MCF 10A (cell line): ENCODE data around the gene UBE2K. TPM values are rescaled to one million over a fixed set of nuclear protein-coding genes. Genes with fewer than 3 reads are reported as not detected.
"Not testable (repeated sequence)": the region's sequence is repeated elsewhere in the genome, so short reads cannot be mapped to it uniquely, and the experiment has no call there.

Experiments used
- BruUV-seq: library from RNA; stranded (reverse); fragments of 400-500 nt; replicated peaks from 2 replicates; lab custom pipeline; 2021; lab: Mats Ljungman, UMichigan
- CTCF ChIA-PET: fragments of 300-600 bp; sonication (Branson Sonifier 250); formaldehyde crosslinking; extraction: SDS; loops from one replicate; lab custom pipeline; 2021; ENCODE audit warnings: antibody characterized with exemption, inconsistent platforms; lab: Yijun Ruan, JAX
- POLR2A ChIA-PET: fragments of 300-600, 350-650 bp; sonication (Branson Sonifier 250); formaldehyde crosslinking; extraction: SDS; loops from one replicate; lab custom pipeline; 2020; ENCODE audit warnings: antibody characterized with exemption, inconsistent platforms; lab: Yijun Ruan, JAX
- DNase-seq: peaks from one replicate; pipeline ENCODE4 v3.0.0-alpha.2; 2018; ENCODE audit not compliant: unreplicated experiment
- H3K27ac Mint-ChIP-seq: one replicate; pipeline ENCODE4 v1.8.0; 2022; ENCODE audit warnings: mild to moderate bottlenecking, low read depth, mixed read lengths; ENCODE audit not compliant: unreplicated experiment
- H3K27me3 Mint-ChIP-seq: one replicate; pipeline ENCODE4 v1.8.0; 2022; ENCODE audit warnings: mixed read lengths; ENCODE audit not compliant: insufficient read depth, unreplicated experiment
- H3K36me3 Mint-ChIP-seq: one replicate; pipeline ENCODE4 v1.8.0; 2022; ENCODE audit warnings: mild to moderate bottlenecking, moderate library complexity, mixed read lengths; ENCODE audit not compliant: insufficient read depth, unreplicated experiment
- H3K4me1 Mint-ChIP-seq: one replicate; pipeline ENCODE4 v1.8.0; 2022; ENCODE audit warnings: mixed read lengths; ENCODE audit not compliant: insufficient read depth, unreplicated experiment
- H3K4me3 Mint-ChIP-seq: one replicate; pipeline ENCODE4 v1.8.0; 2022; ENCODE audit warnings: mild to moderate bottlenecking, moderate library complexity, mixed read lengths; ENCODE audit not compliant: unreplicated experiment
- H3K9me3 Mint-ChIP-seq: one replicate; pipeline ENCODE4 v1.8.0; 2022; ENCODE audit warnings: mixed read lengths; ENCODE audit not compliant: unreplicated experiment
- CTCF ChIP-seq: fragments of 200-600 bp; IDR thresholded peaks from one replicate; pipeline ENCODE4 v1.8.0; 2022; ENCODE audit warnings: antibody characterized with exemption, mild to moderate bottlenecking; ENCODE audit not compliant: unreplicated experiment
- intact Hi-C: fragments of 100-400 bp; cut with micrococcal nuclease; formaldehyde crosslinking; loops from 2 replicates; pipeline ENCODE4 v1.14.1; 2022
- total RNA-seq: library from RNA; stranded (reverse); gene quantifications from 2 replicates; pipeline ENCODE4 v1.2.3, GENCODE V29; 2022

The UBE2K gene
- total RNA-seq, 1 experiment from 2014 or later, result 117 TPM

- POLR2A ChIA-PET, result interaction anchor here (0.8 kb wide), 1 partner anchor 57 kb away, joined by 3 read pairs; no protein-coding TSS in a partner anchor
- Mint-ChIP-seq H3K4me3 (no peak overlapping the region), H3K9me3 (no peaks in the 10 kb centered on the region), H3K36me3 (peaks cover 31% of the 10 kb centered on the region), H3K4me1 (no peaks in the 10 kb centered on the region), H3K27ac (no peak overlapping the region), H3K27me3 (no peaks in the 10 kb centered on the region)
- TF ChIP-seq CTCF, result no peak
- intact Hi-C loops, result loop anchor here (10.0 kb wide), 1 partner anchor 90 kb away; the partner anchor contains the start of gene UBE2K
- no TSS peak for BruUV-seq
- no peak for DNase-seq
- CTCF ChIA-PET, result interaction anchor here (0.6 kb wide), 1 partner anchor 116 kb away, joined by 6 read pairs; no protein-coding TSS in a partner anchor
These were observed 87.1 kb downstream of the UBE2K start for GRCh38 chr4:39785083-39785482.

- Mint-ChIP-seq H3K9me3 (no peaks in the 10 kb centered on the region), H3K27me3 (no peaks in the 10 kb centered on the region), H3K4me1 (no peaks in the 10 kb centered on the region), H3K4me3 (no peak overlapping the region), H3K27ac (no peak overlapping the region), H3K36me3 (peaks cover 19% of the 10 kb centered on the region)
- no TSS peak for BruUV-seq
- CTCF ChIA-PET, result no interaction called here
- intact Hi-C loops, result loop anchor here (10.0 kb wide), 1 partner anchor 92 kb away; the partner anchor contains the start of gene UBE2K
- POLR2A ChIA-PET, result no interaction called here
- no peak for DNase-seq
- TF ChIP-seq CTCF, result no peak
These were observed 88.9 kb downstream of the UBE2K start for GRCh38 chr4:39786838-39787237.

- intact Hi-C loops, result no loop called here
- TF ChIP-seq CTCF, result no peak
- H3K9me3 Mint-ChIP-seq, result no peaks in the 10 kb centered on the region
- H3K27ac Mint-ChIP-seq, result no peak overlapping the region
- H3K27me3 Mint-ChIP-seq, result no peaks in the 10 kb centered on the region
- CTCF ChIA-PET, result no interaction called here
- peaks cover 4% of the 10 kb centered on the region for H3K36me3 Mint-ChIP-seq
- H3K4me3 Mint-ChIP-seq, result no peak overlapping the region
- H3K4me1 Mint-ChIP-seq, result no peaks in the 10 kb centered on the region
- POLR2A ChIA-PET, result no interaction called here
- no peak for DNase-seq
- BruUV-seq, result no TSS peak
These were observed 94.2 kb downstream of the UBE2K start for GRCh38 chr4:39792128-39792527.

GRCh38 chr4:39792529-39792928 is 94.6 kb downstream of the UBE2K start:
- no peaks in the 10 kb centered on the region for H3K9me3 Mint-ChIP-seq
- H3K27me3 Mint-ChIP-seq, result no peaks in the 10 kb centered on the region
- ChIA-PET CTCF (no interaction called here), POLR2A (interaction anchor here (0.6 kb wide), 1 partner anchor 279 kb away, joined by 3 read pairs; no protein-coding TSS in a partner anchor)
- no peak overlapping the region for H3K27ac Mint-ChIP-seq
- H3K36me3 Mint-ChIP-seq, result peaks cover 4% of the 10 kb centered on the region
- no peak overlapping the region for H3K4me3 Mint-ChIP-seq
- no peak for DNase-seq
- TF ChIP-seq CTCF, result no peak
- no peaks in the 10 kb centered on the region for H3K4me1 Mint-ChIP-seq
- BruUV-seq, result no TSS peak
- intact Hi-C loops, result no loop called here

GRCh38 chr4:39792976-39793375 is 95.0 kb downstream of the UBE2K start:
- H3K27me3 Mint-ChIP-seq, H3K9me3 Mint-ChIP-seq, DNase-seq, H3K27ac Mint-ChIP-seq, H3K4me1 Mint-ChIP-seq, intact Hi-C loops, BruUV-seq, H3K36me3 Mint-ChIP-seq, H3K4me3 Mint-ChIP-seq, CTCF ChIA-PET: not testable (repeated sequence)
- POLR2A ChIA-PET, result interaction anchor here (0.6 kb wide), 1 partner anchor 279 kb away, joined by 3 read pairs; no protein-coding TSS in a partner anchor
